HG02884 (cell line): Measurements from ENCODE around the gene PRR7.

Source experiments
- ATAC-seq: cut with Tn5 transposase; IDR thresholded peaks from one replicate; pipeline ENCODE4 v1.9.1; 2021; ENCODE audit warnings: mild to moderate bottlenecking, moderate library complexity; ENCODE audit not compliant: unreplicated experiment

The PRR7 gene

GRCh38 chr5:177449140-177450061 lies 2.8 kb downstream of the PRR7 start:
- ATAC-seq = no peak

DNA sequence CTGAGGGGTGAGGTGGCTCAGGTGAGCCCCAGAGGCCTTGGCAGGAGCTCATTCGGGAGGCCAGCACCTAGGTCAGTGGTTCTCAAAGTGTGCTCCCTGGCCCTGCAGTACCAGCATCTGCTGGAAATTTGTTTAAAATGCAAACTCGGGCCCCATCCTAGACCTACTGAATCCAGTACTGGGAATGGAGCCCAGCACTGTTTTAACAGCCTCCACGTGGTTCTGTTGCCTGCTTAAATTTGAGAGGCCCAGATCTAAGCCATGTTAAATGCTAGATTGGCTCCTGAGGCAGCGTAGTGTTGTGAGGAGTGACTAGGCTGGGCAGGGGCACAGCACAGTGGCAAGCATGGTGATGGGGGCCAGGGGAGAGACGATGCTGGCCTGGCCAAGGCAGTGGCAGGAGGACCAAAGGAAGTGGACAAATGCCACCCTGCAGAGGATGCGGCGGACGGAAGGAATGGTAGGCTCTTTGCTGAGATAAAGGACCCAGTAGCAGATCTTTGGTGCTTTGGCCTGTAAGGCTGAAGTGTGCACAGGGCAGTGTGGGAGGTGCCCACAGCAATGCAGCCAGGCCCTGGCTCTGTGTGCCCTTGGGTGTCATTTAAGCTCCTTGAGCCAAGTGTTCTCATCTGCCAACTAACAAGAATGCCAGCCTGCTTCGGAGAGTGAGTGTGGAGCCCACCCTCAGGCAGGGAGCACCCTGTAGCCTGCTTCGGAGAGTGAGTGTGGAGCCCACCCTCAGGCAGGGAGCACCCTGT lies 4.2 kb downstream of the PRR7 start:
- no peak for ATAC-seq

DNA sequence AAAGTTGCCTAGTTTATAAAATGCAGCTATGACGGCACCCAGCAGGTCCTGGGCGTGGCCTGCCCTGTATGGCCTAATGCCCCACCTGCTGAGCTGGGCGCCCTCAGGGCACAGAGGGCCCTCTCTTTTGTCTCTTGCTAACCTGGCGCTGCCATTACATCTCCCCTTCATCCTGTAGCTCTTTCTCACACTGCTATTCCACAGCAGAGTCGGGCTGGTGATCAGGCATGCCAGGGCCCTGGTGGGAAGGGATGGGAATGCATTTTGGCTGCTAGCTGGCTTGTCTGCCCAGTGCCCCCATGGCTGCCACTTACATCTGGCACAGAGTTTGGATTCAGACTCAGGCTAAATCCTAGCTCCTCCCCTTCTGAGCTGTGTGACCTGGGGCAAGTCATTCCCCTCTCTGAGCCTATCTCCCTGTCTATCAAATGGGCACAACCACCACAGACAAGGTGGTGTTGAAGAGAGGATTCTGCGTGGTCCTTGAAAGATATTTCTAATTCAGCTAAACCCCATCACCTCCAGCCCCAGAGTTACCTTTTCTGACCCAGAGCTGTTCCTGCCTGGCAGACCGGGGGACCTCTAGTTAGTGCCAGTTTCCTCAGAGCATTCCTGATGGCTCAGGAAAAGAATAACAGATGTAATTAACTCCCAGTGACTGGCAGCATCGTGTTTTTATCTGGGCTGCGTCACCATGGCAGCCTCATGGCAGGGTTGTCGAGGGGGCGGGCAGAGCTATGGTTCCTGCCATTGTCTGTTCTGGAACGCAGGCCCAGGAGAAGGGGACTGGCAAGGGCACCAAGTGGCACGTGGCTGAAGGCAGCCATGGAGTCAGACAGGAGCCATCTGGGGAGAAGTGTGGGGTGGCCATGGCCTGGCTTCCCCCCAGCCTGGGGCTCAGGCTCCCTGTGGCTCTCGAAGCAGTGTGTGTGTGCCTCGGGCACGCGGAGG lies 6.3 kb downstream of the PRR7 start:
- ATAC-seq = no peak

- ATAC-seq = no peak
Observed at GRCh38 chr5:177453852-177454396, 7.3 kb downstream of the PRR7 start.

DNA sequence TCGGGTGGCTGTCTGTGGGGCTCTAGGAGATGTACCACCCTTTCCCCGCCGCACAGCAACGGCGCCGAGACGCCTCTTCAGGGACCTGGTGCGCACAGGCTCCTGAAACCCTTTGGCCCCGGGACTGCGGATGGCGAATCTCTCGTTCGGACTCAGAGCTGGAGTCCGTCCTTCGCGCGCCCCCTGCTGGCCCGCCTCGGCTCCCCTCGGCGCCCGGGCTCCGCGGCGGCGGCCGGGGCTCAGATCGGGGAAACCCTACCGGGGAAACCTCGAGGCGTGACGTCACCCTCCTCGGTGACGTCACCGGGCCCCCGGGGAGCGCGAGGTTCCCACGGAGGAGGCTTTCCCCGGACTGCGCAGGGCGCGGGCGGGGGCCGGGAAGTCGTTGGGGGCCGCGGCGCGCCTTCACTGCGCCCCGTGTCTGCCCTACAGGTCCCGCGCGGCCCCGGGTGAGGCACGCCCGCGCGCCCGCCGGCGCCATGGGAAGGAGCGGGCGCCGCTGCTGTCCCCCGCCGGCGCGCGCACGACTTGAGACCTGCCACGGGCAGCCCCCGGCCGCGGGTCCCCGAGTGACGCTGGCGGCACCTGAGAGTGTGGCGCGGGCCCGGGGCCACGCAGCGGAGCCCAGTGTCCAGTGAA lies 7.9 kb downstream of the PRR7 start:
- ATAC-seq = peak; percentile 29

DNA sequence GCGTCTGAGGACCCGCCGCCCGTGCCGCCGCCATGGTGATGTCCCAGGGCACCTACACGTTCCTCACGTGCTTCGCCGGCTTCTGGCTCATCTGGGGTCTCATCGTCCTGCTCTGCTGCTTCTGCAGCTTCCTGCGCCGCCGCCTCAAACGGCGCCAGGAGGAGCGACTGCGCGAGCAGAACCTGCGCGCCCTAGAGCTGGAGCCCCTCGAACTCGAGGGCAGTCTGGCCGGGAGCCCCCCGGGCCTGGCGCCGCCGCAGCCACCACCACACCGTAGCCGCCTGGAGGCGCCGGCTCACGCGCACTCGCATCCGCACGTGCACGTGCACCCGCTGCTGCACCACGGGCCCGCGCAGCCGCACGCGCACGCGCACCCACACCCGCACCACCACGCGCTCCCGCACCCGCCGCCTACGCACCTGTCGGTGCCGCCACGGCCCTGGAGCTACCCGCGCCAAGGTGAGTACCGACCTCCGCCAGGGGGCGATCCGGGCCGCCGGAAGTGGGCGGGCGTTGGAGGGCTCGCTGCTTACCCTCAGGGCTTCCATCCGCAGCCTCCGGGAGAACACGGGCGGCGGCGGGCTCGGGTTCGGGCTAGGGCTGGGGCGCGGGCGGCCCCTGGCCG lies 8.5 kb downstream of the PRR7 start:
- ATAC-seq = peak; percentile 48

GRCh38 chr5:177455661-177456590 lies 9.3 kb downstream of the PRR7 start:
- no peak for ATAC-seq

GRCh38 chr5:177456591-177456964 lies 10.0 kb downstream of the PRR7 start:
- ATAC-seq = no peak

DNA sequence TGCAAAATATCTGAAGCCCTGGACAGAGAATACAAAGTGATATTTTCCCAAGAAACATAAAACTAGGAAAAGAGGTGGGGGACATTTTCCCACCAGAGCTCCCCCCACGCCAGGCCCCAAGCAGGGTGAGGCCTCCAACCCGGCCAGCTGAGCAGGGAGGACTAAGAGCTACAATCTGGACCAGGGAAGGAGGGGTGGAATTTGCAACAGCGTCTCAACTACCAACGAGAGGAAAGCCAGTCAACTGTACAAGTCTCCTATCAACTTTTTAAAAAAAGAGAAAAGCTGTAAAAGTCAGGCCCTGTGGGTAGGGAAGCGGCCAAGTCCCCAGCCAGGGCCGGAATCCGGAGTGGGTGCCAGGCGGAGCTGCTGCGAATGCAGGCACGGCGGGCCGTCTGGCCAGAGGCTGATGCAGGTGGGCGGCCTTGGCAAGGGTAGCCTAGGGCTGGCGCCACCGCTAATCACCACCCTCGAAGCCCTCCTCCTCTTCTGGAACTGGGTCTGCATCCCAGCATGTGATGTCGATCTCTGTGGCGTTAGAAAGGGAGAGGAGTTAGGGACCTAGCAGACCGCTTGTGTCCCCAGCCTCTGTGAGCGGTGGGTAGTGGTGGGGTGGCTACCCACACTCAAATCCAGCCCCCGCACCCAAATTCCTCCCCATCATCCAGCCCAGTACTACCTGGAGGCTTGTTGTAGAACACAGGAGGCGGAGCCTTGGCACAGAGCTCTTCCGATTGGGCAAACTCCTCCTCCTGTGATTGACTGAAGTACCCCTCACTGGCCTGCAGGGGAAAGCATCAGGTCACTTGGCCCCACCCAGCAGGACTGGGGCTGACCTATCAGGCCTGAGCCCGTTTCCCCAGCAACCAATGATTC lies 10.6 kb downstream of the PRR7 start:
- ATAC-seq = peak; percentile 48

- ATAC-seq = no peak
Observed at GRCh38 chr5:177457852-177458681, 11.5 kb downstream of the PRR7 start.

DNA sequence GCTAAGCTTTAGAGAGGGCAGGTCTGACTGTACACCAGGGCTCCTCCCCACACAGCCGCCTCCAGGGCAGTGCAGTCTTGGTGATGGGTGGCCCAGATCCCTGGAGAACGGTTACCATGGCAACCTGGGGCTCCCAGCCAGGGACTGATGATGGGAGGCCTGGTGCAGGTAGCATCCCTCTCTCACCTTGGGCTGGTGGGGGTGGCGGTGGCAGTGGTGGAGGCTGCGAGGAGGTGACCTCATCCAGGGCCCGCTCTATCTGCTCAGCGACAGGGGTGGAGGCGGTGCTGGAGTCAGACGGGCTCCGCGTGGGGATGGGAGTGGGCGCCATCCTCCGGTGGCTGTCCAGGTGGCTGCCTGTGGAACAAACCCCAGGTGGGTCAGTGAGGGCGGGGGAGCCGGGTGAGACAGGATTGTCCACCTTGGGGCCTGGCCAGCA lies 12.3 kb downstream of the PRR7 start:
- no peak for ATAC-seq

DNA sequence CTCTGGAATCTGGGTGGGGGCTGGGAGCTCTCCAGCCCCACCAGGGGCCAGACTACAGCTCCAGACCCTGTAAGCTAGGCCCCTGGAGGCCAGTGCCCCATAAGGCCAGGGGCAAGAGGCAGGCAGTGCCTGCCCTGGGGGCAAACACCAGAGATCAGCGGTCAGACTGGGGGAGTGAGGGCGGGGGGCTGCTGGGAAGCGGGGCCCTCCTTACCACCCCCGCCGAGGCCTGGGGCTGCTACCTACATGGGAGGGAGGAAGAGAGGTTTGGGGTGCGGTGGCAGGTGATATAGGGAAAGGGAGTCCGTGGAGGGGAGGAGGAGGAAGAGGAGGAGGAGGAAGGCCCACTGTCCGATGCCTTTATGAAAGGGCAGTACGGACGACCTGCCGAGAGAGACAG lies 12.7 kb downstream of the PRR7 start:
- ATAC-seq = no peak

GRCh38 chr5:177459819-177460628 lies 13.4 kb downstream of the PRR7 start:
- no peak for ATAC-seq

DNA sequence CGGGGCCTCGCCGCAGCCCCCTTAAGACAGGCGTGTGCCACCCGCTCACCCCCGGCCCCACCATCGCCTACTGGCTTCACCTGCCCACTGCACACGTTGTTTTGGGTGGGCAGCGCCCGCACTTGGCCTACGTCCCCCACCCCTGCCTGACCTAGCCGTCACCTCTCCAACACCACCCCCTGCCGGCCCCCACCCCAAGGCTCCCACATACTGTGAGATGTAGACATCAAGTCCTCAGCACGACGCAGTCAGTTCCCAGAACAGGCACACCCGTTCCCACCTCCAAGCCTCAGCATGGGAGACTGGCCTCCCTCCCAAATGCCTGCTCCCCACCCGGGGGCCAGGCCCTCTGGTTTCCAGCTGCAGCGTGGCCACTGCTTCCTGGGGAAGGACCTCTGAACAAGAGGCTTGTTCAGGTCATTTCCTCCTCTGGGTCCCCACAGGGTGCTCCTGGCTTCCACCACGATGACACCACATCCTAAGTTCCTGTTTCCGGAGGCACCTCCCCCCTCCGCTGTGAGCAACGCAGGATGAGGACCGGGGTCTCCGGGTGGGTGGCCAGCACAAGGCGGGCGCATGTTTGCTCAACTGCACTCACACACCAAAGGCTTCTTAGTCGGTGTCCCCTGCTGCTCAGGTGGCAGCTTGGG lies 15.5 kb downstream of the PRR7 start:
- no peak for ATAC-seq

GRCh38 chr5:177465044-177465443 lies 18.4 kb downstream of the PRR7 start:
- ATAC-seq = no peak
